Activated T-cell treated with anti-CD3 and anti-CD28 coated beads for 48 hours (primary cell): Measurements from ENCODE around the gene B3GLCT.
"Not testable (repeated sequence)": the region's sequence is repeated elsewhere in the genome, so short reads cannot be mapped to it uniquely, and the experiment has no call there.

Experiments used
- DNase-seq: peaks from one replicate; pipeline ENCODE4 v3.0.0-alpha.2; 2020; ENCODE audit warnings: low read depth

The B3GLCT gene

DNA sequence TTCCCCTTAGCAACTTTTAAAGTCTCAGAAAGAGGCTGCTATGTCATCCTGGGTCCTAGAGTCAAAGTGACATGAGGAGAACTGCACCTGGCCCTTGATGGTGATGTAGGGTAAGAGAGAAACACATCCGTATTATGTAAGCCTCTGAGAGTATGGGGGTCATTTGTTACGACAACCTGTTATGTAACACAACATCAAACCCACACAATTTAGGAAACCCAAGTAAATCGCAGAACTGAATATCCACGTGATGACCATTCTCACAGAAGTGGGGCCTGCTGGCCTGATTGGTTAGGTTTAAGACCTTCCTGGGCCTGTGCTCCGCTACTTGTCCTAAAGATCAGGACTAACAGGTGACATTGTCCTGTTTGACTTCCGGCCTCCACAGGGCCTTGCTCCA, 15.3 kb upstream of the B3GLCT start:
- DNase-seq = no peak

DNA sequence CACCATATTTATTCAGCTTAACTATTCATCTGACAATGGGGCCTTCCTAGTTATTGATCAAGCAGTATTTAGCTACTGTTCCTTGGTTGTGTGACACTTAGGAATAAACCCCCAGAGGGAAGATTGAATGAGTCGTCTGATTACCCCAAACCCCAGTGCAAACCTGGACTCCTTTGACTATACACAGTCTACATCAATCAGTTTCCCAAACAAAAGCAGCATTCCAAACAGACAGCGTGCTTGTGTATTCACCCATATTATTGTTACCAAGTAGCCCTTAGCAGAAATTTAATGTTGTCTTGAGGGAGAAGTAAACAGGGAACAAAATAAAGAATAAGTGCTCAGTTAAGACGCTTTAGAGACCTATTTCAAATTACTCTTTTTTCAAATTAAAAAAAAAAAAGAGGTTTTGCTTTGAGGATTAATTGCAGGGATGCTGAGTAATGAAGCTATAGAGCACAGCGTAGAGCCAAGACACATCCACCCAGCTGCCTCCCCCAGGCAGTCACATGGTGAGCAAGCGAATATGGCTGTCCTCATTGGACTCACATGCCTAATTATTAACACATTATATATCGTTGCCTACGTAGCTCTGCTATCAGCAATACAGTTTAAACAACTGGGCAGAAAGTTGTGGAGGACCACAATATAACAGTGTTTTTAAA, 14.7 kb upstream of the B3GLCT start:
- DNase-seq = no peak

DNA sequence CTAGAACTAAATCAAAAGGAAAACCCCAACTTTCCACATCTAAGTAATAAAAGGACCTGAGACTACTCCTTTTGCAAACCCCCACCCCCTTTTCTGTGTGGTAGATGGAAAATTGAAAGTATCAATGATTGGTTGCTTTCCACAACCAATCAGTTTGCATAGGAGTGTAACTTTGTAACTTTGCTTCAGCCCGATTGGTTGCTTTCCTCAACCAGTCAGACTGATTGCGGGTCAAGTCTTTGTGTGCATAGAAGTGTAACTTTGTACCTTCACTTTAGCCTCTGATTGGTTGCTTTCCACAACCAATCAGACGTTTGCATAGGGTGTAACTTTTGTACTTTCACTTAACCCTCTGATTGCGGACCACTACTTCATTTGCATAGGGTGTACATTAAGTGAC, 8.0 kb upstream of the B3GLCT start:
- DNase-seq = no peak

DNA sequence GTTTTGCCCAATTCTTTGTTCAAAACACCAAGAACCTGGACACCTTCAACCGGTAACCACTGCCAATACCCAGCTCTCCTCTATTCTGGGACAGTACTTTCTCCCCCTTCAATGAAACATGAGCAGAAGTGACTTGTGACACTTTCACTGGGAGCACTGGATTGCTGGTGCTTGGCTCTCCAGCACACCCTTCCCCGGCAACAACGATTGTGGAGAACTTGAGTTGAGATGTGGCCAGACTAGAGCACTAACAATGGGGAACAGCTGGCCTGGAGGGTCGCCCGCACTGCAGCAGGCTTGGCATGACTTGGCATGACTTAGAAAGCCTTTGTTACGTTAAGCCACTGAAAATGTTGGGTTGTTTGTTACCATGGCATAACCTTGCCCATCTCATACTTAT, 7.5 kb upstream of the B3GLCT start:
- no peak for DNase-seq

DNA sequence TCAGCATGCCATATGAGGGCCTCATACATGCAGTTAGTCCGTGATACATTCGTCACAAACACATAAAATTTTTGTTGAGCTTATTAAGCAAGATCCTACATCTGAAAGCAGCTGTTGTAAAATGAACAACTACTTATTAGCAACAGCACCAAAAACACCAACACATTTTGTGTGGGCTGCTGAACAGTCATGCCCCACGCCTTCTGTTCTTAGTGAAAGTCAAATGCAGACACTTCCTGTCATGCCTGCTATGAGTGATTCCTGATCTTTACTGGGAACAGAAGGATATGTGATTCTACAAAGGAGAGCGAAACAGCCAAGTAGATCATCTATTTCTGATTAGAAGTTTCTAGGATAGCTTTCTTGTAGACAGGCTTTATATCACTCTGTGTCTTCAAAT, 4.2 kb upstream of the B3GLCT start:
- no peak for DNase-seq

DNA sequence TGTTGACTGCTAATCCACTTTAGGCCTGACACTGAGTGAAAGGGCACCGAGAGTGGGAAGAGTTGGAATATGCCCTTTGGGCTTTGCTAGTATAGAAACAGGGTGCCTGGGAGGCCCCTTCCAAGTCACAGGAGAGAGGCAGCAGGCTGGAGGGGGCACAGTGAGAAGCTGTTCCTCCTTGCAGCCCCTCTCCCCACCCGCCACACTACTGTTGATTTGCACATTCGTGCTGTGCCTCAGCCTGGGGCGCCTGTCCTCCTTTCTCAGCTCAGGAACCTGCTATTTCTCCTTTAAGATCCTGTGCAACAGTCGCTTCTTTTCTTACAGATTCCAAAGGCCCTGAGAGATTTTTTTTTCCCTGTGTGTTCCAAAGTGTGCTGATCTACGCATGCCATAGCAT, 2.8 kb upstream of the B3GLCT start:
- DNase-seq = no peak

DNA sequence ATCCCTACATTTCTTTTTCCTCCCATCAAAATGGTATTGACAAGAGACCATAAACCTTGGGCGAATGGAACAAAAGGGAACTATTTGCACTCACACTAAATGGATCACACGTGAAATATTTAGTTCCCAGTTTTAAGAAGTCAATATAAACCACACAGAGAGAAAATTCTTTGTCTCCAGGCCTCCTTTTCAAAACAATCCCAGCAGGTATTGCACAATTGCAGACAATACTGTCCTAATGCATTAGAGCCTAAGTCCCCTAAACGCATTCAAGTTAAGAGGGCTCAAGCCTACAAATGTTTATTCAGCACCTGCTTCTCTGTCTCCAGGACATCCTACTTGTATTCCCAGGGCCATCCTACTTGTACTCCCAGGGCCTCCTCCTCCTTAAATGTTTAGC, 1.3 kb upstream of the B3GLCT start:
- no peak for DNase-seq

DNA sequence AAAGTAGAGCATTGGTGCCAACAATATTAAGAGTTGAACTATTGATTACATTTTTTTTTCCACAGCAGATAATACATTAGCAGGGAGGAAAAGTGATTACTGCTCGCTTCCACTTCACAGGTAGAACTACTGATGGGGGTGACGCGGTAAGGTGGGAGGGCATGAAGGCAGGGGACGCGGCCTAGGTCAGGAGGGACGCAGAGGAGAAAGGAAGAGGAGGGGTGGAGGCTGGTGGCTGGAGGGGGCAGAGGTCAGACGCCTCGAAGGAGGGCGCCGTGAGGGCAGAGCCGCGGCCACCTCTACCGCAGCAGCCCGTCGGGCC, 287 bp upstream of the B3GLCT start:
- DNase-seq = no peak

DNA sequence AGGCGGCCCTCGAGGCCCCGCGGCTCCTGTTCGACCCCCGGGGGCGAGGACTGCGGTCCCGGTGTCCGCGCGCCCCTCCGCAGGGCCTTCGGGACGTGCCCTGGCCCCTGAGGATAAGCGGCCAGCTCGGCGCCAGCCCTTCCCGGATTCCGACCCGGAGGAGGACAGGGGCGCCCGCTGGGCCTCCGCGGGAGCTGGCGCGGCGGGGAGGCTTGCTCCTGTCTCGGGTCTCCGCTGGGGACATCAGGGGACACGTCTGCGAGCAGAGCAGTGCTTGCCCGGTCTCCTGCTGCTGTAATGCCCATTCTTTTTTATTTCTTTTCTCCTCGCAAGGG, 829 bp downstream of the B3GLCT start:
- peak; percentile 39 for DNase-seq

DNA sequence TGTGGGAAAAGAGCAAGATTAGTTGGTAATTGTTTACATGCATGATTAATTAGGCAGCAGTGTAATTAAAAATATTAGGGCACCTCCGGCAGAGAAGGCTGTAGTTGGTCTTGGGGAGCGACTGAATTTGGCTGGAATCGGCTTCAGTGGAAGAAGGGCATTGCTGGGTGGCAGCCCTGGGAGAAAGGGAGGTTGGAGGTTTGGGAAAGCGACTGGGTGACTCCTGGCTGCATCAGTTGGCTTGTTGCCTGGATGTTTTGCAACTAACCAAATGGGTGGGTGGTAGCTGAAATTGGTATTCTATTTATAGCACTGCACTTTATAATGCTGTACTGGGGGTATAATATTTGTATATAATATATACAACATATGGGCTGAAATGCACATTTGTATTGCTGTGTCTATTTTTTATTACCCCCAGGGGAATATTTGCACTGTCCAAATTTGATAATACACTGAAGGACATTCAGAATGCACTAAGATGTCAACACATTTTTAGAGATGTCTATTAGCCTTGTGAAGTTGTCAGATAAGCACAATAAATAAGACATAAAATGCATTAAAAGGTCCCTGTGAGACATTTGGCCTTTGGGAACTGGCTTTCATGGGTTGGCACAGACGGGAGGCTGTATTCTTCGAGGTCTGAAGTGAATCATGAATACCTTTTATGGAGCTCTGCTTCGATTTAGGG, 1.7 kb downstream of the B3GLCT start:
- DNase-seq = no peak

DNA sequence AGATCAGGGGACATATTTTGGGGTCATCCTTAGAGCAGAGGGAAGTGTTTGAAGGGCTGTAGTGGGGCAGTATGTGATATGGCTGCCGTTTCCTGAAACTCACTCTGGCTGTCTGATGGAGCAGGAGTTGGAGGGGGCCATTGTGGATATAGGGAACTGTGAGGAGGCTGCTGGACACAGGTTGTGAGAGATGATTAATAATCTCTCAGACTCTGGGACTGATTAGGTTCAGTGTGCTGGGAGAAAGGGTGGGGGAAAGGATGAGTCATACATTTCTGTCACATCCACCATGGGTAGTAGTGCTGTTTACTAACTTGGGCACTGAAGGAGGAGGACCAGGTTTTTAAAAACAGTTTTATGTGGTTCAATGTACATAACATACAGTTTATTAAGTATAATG, 4.8 kb downstream of the B3GLCT start:
- no peak for DNase-seq

DNA sequence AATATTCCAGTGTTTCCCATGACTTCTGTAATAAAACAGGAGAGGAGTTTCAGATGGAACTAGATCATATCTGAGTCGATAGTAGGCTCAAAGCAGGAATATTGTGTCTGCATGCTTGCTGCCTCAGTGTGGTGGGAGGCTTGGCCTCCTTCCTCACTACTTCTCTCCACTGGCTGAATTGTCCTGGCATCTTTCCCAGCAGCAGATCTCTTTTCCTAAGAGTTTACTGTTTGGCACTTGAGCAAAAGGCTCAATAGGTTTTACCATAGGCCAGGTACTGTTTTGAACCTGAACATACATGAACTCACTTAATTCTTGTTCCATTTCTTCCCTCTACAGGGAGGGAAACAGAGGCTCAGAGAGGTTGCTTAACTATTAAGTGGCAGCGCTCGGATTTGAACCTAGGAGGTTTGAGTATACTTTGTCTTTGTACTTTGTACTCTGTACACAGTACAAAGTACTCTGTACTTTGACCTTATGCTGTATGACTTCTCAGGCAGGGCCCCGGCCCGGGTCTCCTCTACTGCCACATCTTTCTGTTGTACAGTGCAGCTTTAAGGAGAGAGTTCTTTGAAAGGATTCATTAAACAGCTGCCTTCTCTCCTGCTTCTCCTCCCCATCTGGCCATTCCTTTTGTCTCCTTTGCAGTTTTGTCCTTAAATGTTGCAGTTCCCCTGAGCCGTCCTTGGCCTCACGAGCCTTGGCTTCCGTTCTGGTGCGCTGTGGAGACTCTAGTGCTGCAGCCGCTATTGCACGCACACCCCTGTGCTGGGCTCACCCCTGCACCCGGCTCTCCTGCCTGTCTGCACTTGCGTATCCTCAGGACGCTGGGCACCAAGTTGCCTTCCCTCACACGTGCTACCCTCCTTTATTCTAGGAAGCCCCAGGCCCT, 8.1 kb downstream of the B3GLCT start:
- DNase-seq = no peak

DNA sequence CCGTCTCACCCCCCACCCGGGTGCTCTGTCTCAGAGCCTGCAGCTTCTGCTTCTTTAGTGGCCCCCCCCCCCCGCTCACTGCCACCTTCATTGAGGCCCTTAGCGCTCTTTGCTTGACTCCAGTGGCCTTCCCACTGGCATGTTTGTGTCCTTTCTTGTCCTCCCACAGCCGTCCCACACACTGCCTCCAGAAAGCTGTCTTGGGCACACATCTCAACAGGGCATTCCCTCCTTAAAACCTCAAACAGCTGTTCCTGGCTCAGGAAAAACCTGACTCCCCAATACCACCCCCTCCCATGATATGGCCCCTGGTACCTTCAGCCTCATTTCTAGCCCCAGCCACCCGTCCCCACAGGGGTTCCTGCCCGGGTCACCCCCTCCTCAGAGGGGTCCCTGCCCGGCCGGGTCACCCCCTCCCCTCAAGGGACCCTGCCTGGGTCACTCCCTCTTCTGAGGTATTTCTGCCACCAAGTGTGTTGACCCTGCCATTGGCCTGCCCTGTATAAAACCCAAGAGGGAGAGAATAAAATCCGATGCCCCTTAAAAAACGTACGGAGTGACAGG, 8.9 kb downstream of the B3GLCT start:
- DNase-seq = no peak

DNA sequence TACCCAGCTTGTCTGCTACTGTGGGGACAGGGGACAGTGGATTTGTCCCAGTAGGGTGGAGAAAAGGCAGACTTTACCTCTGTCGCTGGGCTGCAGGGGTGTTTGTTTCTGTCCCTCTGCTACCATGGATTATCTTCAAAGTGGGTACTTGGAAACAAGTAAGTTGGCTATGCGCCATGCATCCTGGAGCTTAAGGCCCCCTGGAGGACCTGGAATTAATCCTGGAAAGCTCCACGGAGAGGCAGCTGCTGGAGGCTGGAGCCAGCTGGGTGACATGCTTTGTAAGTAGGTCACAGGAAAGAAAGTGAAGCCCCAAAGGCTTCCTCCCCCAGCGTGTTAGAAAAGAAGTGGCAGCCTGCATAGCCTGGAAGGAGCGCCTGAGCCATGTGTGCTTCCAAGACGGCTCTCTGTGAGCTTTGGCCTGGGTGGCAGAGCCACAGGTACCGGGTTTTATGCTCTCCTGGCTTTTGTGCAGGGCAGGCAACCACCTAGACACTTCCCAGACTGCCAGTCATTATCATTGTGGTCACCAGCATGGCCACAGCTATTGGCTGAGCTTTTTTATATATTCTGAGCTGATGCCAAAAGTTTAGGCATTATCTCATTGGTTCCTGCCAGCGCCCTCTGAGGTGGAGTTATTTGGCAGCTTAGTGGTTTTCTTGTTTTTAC, 9.5 kb downstream of the B3GLCT start:
- DNase-seq = no peak

DNA sequence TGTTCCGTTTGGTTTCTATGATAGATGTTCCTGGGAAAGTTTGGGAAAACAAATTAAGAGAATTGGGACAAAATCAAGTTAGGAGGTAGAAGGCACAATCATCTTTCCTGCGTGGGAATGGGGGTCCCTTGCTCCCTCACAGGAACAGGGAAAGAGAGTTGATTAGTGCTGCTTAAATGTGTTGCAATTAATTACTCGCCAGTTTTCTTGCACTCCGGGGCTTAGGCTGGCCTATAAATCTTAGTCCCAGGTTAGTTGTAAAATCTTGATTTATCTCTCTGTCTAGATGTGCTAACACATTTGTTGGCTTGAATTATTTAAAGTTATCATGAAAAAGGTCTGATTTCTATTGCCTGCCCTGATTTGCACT, 10.1 kb downstream of the B3GLCT start:
- DNase-seq = no peak

DNA sequence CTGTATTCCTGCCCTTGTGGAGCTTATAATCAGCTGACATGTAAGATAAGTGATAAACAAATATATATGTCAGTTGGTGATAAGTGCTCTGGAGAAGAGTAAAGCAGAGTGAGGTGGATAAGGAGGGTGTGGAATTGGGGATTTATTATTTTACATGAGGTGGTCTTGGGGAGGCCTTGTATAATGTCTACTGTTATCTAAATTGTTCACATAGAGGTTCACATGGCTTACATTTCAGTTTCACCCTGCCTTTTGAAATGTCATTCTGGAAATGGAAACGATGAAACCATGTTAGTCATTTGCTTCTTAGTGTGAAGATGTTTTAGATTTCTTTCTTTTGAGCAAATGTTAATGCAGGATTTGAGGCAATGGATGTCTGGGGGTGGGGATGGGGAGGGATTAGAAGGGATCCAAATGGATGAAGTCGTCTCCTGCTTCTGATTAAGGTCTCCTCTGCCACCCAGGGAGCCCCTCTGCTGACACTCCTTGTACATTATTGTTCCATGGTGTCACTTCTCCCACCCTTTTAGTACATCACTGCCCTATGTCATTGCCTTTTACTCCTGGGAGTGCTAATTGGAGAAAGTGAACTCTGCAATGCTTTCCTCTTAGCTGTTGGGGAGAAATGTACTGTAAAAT, 14.0 kb downstream of the B3GLCT start:
- DNase-seq = no peak

DNA sequence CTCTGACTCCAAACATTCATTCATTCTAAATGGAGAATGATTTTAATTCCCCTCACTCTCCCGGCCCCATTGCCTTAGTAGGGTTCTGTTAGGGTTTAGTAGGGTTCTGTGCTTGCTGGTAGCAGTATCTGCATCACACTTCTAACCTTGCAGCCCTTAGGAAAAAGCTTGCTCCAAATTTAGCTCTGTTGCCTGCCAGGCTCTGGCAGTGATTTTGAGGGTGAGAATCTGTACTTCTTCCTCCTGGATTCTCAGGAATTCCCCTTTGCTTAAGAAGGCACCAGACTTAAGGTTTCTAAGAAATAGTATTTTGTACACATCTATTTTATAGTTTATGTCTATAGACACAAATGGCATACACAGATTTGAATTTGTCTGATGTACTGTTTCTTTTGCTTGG, 14.7 kb downstream of the B3GLCT start:
- DNase-seq = no peak

DNA sequence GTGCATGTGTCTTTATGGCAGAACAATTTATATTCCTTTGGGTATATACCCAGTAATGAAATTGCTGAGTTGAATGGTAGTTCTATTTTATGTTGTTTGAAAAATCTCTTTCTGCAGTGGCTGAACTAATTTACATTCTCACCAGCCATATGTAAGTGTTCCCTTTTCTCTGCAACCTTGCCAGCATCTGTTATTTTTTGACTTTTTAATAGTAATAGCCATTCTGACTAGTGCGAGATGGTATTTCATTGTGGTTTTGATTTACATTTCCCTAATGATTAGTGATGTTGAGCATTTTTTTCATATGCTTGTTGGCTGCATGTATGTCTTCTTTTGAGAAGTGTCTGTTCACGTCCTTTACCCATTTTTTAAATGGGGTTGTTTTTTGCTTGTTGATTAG, 17.1 kb downstream of the B3GLCT start:
- not testable (repeated sequence) for DNase-seq

DNA sequence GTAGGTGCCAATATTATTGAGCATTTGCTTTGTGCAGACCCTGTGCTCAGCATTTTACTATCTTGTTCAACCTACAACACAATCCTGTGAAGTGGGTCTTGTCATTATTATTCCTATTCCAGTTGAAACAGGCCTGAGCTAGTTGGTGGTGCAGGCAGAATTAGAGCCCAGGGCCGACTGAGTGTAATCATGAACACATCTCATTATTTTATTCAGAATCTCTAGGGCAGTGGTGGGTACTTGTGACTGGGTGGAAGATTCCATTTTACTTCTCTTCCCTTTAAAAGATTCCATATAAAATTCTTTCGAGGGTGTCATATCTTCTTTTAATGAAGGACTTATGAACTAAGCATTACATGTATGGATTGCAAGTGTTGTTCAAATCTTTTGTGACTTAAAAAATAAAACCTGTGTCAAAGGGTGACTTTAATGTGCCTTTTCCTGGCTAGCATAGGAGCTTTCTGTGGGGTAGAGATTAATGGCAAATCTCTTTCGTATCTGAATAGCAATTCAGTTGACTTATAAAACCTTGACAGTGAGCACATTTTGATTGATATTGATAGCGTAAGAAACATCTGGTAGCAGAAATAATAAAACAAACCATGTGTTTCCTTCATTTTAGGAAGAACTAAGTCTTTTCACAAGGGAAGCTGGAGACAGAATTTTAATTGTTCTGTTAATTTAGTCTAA, 20.3 kb downstream of the B3GLCT start:
- DNase-seq = no peak

DNA sequence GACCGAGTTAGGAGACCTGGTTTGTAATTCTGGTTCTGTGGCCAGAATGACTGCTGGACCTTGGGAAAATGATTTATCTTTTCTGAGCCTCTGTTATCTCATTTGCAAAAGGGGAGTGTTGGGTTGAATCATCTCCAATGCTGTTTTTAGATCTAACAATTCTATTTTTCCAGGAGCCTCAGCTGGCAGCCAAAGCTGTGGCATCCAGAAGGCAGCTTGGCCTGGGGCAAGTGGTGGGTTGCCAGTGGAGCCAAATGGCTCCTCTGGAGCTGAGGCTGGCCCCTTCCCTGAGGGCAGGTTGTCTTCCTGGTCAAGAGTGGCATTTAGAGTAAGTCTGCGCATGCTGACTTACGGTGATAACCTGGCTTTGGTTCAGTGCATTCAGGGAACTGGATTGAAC, 21.3 kb downstream of the B3GLCT start:
- DNase-seq = no peak

DNA sequence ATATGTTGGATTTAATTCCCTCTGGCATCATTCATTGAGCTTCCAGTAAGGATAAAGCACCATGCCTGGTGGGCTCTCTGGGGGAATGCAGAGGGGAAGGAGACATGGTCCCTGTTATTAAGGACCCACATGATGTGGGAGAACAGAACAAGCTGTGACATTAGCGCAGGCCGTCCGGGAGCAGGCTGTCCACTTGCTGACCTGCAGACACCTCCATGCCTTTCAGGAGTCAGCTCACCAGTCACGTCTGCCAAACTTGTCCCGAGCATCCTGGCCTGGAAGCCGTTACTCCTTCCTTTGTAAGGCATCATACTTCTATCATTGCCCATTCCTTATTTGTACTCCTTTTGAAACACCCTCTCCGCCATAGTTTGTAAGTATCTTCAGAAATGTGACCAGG, 23.4 kb downstream of the B3GLCT start:
- DNase-seq = no peak

DNA sequence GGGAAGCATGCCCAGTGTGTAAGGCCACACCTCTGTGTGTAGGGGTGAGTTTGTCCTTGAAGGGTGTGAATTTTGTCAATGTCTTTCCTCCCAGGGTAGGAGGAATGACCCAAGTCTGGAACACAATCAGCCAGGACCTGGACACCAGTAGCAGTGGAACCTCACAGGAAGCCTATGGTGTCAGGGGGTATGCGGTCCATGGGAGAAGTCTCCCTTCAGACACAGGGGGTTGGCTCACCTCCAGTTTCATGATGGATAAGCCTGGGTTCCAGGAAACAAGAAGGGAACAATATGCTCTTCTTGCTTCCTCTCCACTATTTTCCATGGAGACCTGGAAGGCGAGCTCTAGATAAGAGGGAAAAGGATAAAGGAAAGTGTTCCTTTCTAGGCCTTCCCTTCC, 23.9 kb downstream of the B3GLCT start:
- DNase-seq = no peak
